Neuronal stem cell (in vitro differentiated cells): ENCODE data around the gene UNC13B.

Experiments used
- DNase-seq: peaks from one replicate; pipeline ENCODE4 v3.0.0-alpha.2; 2013; ENCODE audit warnings: low spot score
- H2AFZ ChIP-seq: one replicate; pipeline ENCODE4 v1.6.1; 2013; ENCODE audit warnings: mild to moderate bottlenecking, low read length, inconsistent platforms
- H2AK5ac ChIP-seq: 2 replicates; pipeline ENCODE4 v1.6.1; 2013; ENCODE audit warnings: low read depth, mild to moderate bottlenecking, inconsistent platforms, low read length, moderate library complexity, mixed read lengths
- H2BK120ac ChIP-seq: 2 replicates; pipeline ENCODE4 v1.6.1; 2013; ENCODE audit warnings: low read depth, mild to moderate bottlenecking, inconsistent platforms, low read length, moderate library complexity, mixed read lengths
- H2BK12ac ChIP-seq: one replicate; pipeline ENCODE4 v1.6.1; 2013; ENCODE audit warnings: low read length, inconsistent platforms
- H2BK15ac ChIP-seq: 2 replicates; pipeline ENCODE4 v1.6.1; 2013; ENCODE audit warnings: mild to moderate bottlenecking, low read length, inconsistent platforms, mixed read lengths
- H2BK5ac ChIP-seq: one replicate; pipeline ENCODE4 v1.6.1; 2013; ENCODE audit warnings: inconsistent platforms, mild to moderate bottlenecking, low read length, moderate library complexity
- H3K14ac ChIP-seq: one replicate; pipeline ENCODE4 v1.6.1; 2013; ENCODE audit warnings: low read length, inconsistent platforms
- H3K18ac ChIP-seq: 2 replicates; pipeline ENCODE4 v1.6.1; 2013; ENCODE audit warnings: low read length, inconsistent platforms
- H3K23ac ChIP-seq: 2 replicates; pipeline ENCODE4 v1.6.1; 2013; ENCODE audit warnings: low read depth, mild to moderate bottlenecking, mixed read lengths, low read length, inconsistent platforms; ENCODE audit not compliant: poor library complexity
- H3K27ac ChIP-seq: replicated peaks from 3 replicates; pipeline ENCODE4 v1.5.1; 2013; ENCODE audit warnings: low read length, inconsistent platforms
- H3K27me3 ChIP-seq, 3 experiments: 2 replicates each; pipeline ENCODE4 v1.6.1; 2013; ENCODE audit warnings: low read length in 3 of 3, mild to moderate bottlenecking in 2 of 3, inconsistent platforms in 1 of 3, low read depth in 1 of 3, mixed read lengths in 1 of 3, moderate library complexity in 1 of 3; ENCODE audit not compliant: control insufficient read depth in 3 of 3, insufficient read depth in 3 of 3
- H3K36me3 ChIP-seq, 2 donors: replicated peaks in 1 of 2; 2 replicates each; pipeline ENCODE4 v1.6.1; 2013; ENCODE audit warnings: low read length in 2 of 2; ENCODE audit not compliant: control insufficient read depth in 2 of 2, insufficient read depth in 2 of 2
- H3K4ac ChIP-seq: 2 replicates; pipeline ENCODE4 v1.6.1; 2013; ENCODE audit warnings: inconsistent platforms, mild to moderate bottlenecking, low read length, moderate library complexity
- H3K4me1 ChIP-seq, 2 donors: 1 replicate in 1 of 2; 2 replicates in 1 of 2; pipeline ENCODE4 v1.6.1; 2013; ENCODE audit warnings: low read length in 2 of 2, low read depth in 1 of 2; ENCODE audit not compliant: control insufficient read depth in 2 of 2, insufficient read depth in 1 of 2
- H3K4me2 ChIP-seq: one replicate; pipeline ENCODE4 v1.6.1; 2013; ENCODE audit warnings: mild to moderate bottlenecking, low read length, inconsistent platforms; ENCODE audit not compliant: insufficient read depth, poor library complexity, severe bottlenecking
- H3K4me3 ChIP-seq, 2 donors: 2 replicates each; pipeline ENCODE4 v1.5.1; 2013; ENCODE audit warnings: low read length in 2 of 2, mild to moderate bottlenecking in 2 of 2, inconsistent platforms in 1 of 2, moderate library complexity in 1 of 2
- H3K79me1 ChIP-seq: one replicate; pipeline ENCODE4 v1.6.1; 2013; ENCODE audit warnings: low read depth, mild to moderate bottlenecking, inconsistent platforms, low read length, moderate library complexity
- H3K9ac ChIP-seq: one replicate; pipeline ENCODE4 v1.6.1; 2013; ENCODE audit warnings: mild to moderate bottlenecking, low read depth, low read length, inconsistent platforms; ENCODE audit not compliant: poor library complexity
- H3K9me3 ChIP-seq, 2 donors: replicated peaks in 1 of 2; 2 replicates each; pipeline versions ENCODE3 to v1.6.1; 2013; ENCODE audit warnings: low read length in 2 of 2, mild to moderate bottlenecking in 2 of 2, inconsistent platforms in 1 of 2, low read depth in 1 of 2, mixed read lengths in 1 of 2, moderate library complexity in 1 of 2; ENCODE audit not compliant: control insufficient read depth in 2 of 2, insufficient read depth in 1 of 2
- H4K8ac ChIP-seq: one replicate; pipeline ENCODE4 v1.6.1; 2013; ENCODE audit warnings: low read depth, mild to moderate bottlenecking, inconsistent platforms, low read length, moderate library complexity
- H4K91ac ChIP-seq: one replicate; pipeline ENCODE4 v1.6.1; 2013; ENCODE audit warnings: low read length, low read depth, mild to moderate bottlenecking, inconsistent platforms; ENCODE audit not compliant: poor library complexity
- WGBS, 2 donors: extraction: QIAGEN DNeasy Blood & Tissue Kit; methylation state at CpG; one replicate each; pipeline ENCODE4 v1.1.7; 2013; ENCODE audit warnings: missing lambda C conversion rate in 2 of 2, mixed read lengths in 1 of 2; ENCODE audit not compliant: insufficient read length in 2 of 2, insufficient replicate concordance in 1 of 2; ENCODE audit errors: extremely low coverage in 2 of 2; 5-methylcytosine and 5-hydroxymethylcytosine counted together

Gene UNC13B

DNA sequence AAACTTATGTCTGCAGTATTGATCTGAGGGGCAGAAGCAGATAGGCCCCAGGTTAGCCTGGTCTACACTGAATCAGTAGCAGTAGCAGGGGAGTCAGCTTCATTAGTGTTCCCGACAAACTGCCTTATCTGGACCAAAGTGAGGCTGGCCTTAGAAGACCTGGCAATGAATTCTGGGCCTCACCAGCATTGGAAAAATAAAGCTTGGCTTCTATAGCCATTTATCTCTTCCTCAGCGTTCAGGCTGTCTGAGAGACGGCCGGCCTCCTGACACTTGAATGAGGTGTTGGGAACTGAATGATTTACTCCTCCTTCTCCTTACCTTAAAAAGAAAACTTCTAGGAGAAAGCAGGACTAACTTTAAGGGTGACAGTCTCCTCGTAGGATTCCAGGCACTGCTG lies 186.3 kb downstream of the UNC13B start:
- Histone ChIP-seq H2AFZ (no peak overlapping the region), H4K91ac (no peak overlapping the region), H3K36me3 (no peaks in the 10 kb centered on the region), H3K4me2 (no peak overlapping the region), H3K27ac (no peak overlapping the region), H4K8ac (no peak overlapping the region), H2BK5ac (no peak overlapping the region), H3K4me1 (peaks cover 0 to 4% of the 10 kb centered on the region in 2 donors), H2BK15ac (no peak overlapping the region), H3K9me3 (no peaks in the 10 kb centered on the region), H2BK12ac (no peak overlapping the region), H3K4ac (no peak overlapping the region), H2AK5ac (no peak overlapping the region), H3K14ac (no peak overlapping the region), H3K79me1 (no peaks in the 10 kb centered on the region), H3K4me3 (no peak overlapping the region), H3K9ac (no peak overlapping the region), H2BK120ac (no peak overlapping the region), H3K27me3 (no peaks in the 10 kb centered on the region), H3K18ac (no peak overlapping the region), H3K23ac (no peak overlapping the region)
- no CpG with 5 or more reads among the region's 5 CpGs for WGBS, 2 donors
- DNase-seq: no peak

DNA sequence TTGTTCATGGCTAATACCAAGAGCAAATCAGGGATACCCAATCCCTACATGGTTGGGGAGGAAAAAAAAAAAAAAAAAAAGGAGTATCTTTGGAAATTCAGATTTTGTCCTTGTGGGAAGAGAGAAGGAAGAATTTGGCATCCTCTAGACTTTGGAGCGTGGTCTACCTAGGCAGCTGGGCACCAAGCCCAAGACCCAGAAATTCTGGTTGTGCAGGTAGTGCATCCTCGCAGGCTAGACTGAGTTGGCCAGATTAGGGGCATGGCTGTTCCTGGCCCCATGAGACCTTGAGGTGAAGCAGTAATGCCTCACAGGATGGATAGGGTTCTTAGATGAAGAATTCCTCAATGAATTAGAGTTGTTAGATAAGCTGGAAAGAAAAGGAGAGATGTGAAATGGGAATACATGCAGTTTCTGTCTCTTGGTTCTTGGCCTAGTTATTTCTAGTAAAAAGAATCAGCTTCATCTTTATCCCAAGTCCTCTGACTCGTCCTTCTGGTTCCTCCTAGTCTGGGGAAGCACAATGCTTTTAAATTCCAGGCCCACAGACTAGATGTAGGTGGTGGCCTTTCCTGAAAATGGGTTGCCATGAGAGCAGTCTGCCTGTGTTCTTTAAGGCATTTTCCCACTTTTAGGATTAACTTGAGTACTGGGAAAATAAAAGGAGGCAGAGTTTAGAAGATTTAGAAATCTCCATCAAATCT lies 187.6 kb downstream of the UNC13B start:
- no peak overlapping the region for H3K23ac ChIP-seq
- no peak overlapping the region for H2BK5ac ChIP-seq
- H3K36me3 ChIP-seq: no peaks in the 10 kb centered on the region
- H3K14ac ChIP-seq: no peak overlapping the region
- WGBS, 2 donors: no CpG with 5 or more reads among the region's 3 CpGs
- H2AFZ ChIP-seq: no peak overlapping the region
- H3K18ac ChIP-seq: no peak overlapping the region
- H4K8ac ChIP-seq: no peak overlapping the region
- H2BK12ac ChIP-seq: no peak overlapping the region
- no peaks in the 10 kb centered on the region for H3K9me3 ChIP-seq
- DNase-seq: no peak
- H3K4me3 ChIP-seq: no peak overlapping the region
- H3K27ac ChIP-seq: no peak overlapping the region
- H2BK120ac ChIP-seq: no peak overlapping the region
- H3K79me1 ChIP-seq: no peaks in the 10 kb centered on the region
- no peak overlapping the region for H4K91ac ChIP-seq
- no peak overlapping the region for H3K9ac ChIP-seq
- H2AK5ac ChIP-seq: no peak overlapping the region
- H3K27me3 ChIP-seq: no peaks in the 10 kb centered on the region
- H3K4me1 ChIP-seq: peaks cover 0 to 4% of the 10 kb centered on the region in 2 donors
- H3K4ac ChIP-seq: no peak overlapping the region
- H2BK15ac ChIP-seq: no peak overlapping the region
- no peak overlapping the region for H3K4me2 ChIP-seq

GRCh38 chr9:35350212-35350611 lies 188.4 kb downstream of the UNC13B start:
- Histone ChIP-seq H2BK5ac (no peak overlapping the region), H4K8ac (no peak overlapping the region), H3K4me1 (peaks cover 0 to 4% of the 10 kb centered on the region in 2 donors), H3K9ac (no peak overlapping the region), H2BK12ac (no peak overlapping the region), H3K27ac (no peak overlapping the region), H3K27me3 (no peaks in the 10 kb centered on the region), H3K4ac (no peak overlapping the region), H3K4me3 (no peak overlapping the region), H3K23ac (no peak overlapping the region), H2AFZ (no peak overlapping the region), H2BK120ac (no peak overlapping the region), H3K79me1 (no peaks in the 10 kb centered on the region), H2AK5ac (no peak overlapping the region), H3K36me3 (no peaks in the 10 kb centered on the region), H3K9me3 (no peaks in the 10 kb centered on the region), H3K4me2 (no peak overlapping the region), H3K18ac (no peak overlapping the region), H3K14ac (no peak overlapping the region), H4K91ac (no peak overlapping the region), H2BK15ac (no peak overlapping the region)
- DNase-seq: no peak
- no CpG with 5 or more reads among the region's 1 CpG for WGBS, 2 donors

DNA sequence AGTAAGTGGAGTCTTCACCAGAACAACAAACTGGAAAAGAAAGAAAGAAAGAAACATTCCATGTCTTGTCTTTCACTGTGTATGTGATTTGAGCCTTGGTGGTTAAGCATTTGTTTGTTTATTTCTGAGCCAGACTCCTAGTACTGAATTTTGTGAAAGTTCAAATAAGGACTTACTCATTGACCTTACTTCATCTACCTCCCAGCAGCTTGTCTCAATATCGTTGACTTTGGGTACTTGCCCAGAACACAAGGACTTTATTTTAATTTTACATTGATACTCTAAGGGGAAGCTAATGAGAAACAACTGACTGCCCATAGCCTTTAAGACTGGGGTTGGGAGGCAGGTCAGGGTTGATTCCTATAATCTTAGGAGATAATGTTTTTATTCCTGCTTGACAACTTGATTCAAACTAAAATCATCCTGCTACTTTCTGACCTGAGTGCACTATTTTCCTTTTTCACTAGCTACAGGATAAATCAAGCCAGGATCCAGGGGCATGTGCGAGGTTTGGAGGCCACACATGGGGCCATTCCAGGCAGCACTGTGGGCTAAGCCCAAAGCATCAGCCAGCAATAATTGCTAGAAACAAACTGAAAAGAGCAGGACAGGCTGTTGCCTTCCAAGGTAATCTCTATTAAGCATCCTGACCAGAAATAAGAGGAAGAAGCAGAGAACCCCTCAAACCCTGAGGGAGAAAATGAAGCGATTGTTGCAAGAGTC lies 189.2 kb downstream of the UNC13B start:
- no peak overlapping the region for H4K8ac ChIP-seq
- H2BK5ac ChIP-seq: no peak overlapping the region
- H3K14ac ChIP-seq: no peak overlapping the region
- no peak overlapping the region for H3K4me3 ChIP-seq
- H3K36me3 ChIP-seq: no peaks in the 10 kb centered on the region
- no peak overlapping the region for H3K4me2 ChIP-seq
- no peak overlapping the region for H3K23ac ChIP-seq
- H4K91ac ChIP-seq: no peak overlapping the region
- H3K27ac ChIP-seq: no peak overlapping the region
- H3K9ac ChIP-seq: no peak overlapping the region
- no peaks in the 10 kb centered on the region for H3K27me3 ChIP-seq
- H2AK5ac ChIP-seq: no peak overlapping the region
- H2BK120ac ChIP-seq: no peak overlapping the region
- DNase-seq: no peak
- H2BK12ac ChIP-seq: no peak overlapping the region
- no peak overlapping the region for H2BK15ac ChIP-seq
- no peak overlapping the region for H2AFZ ChIP-seq
- no peaks in the 10 kb centered on the region for H3K9me3 ChIP-seq
- no peak overlapping the region for H3K18ac ChIP-seq
- no CpG with 5 or more reads among the region's 3 CpGs for WGBS, 2 donors
- H3K4me1 ChIP-seq: peaks cover 0 to 4% of the 10 kb centered on the region in 2 donors
- no peak overlapping the region for H3K4ac ChIP-seq
- H3K79me1 ChIP-seq: no peaks in the 10 kb centered on the region
